K562 (cell line): ENCODE results near the gene TMEM141.

Source experiments
- CTCF ChIP-seq, 3 experiments: IDR thresholded peaks in 2 of 3; conservative IDR thresholded peaks in 1 of 3; 2 replicates each; pipeline ENCODE4 v1.5.1; 2011 to 2012; ENCODE audit warnings: low read length in 3 of 3, mild to moderate bottlenecking in 3 of 3, control low read depth in 2 of 3, improper control_type of control experiment in 1 of 3, inconsistent platforms in 1 of 3, low read depth in 1 of 3, mixed read lengths in 1 of 3, moderate library complexity in 1 of 3; ENCODE audit not compliant: insufficient read depth in 2 of 3
- EGR1 ChIP-seq: fragments of 450-650 bp; conservative IDR thresholded peaks from 2 replicates; pipeline ENCODE4 v1.6.1; 2017; ENCODE audit warnings: mild to moderate bottlenecking
- FOXK2 ChIP-seq, 2 experiments: fragments of 450-650 bp; IDR thresholded peaks in 1 of 2; conservative IDR thresholded peaks in 1 of 2; 2 replicates each; pipeline ENCODE4 v1.6.1; 2016; ENCODE audit warnings: low read depth in 2 of 2, mild to moderate bottlenecking in 1 of 2
- GABPB1 ChIP-seq: sonication (generic); formaldehyde crosslinking; IDR thresholded peaks from 2 replicates; pipeline ENCODE4 v1.8.0; 2022; ENCODE audit warnings: mild to moderate bottlenecking, missing genetic modification reagents
- NFXL1 ChIP-seq: fragments of 450-650 bp; formaldehyde crosslinking; IDR thresholded peaks from 2 replicates; pipeline ENCODE4 v1.4.0; 2021; ENCODE audit warnings: mild to moderate bottlenecking
- NR3C1 ChIP-seq: sonication (generic); formaldehyde crosslinking; IDR thresholded peaks from 2 replicates; pipeline ENCODE4 v1.8.1; 2022; ENCODE audit warnings: missing genetic modification reagents
- POLR2AphosphoS2 ChIP-seq: IDR thresholded peaks from 2 replicates; pipeline ENCODE4 v1.6.1; 2012; ENCODE audit warnings: low read length, improper control_type of control experiment
- RAD21 ChIP-seq, 2 experiments: fragments of 250-450 bp in 1 of 2; fragments of 450-650 bp in 1 of 2; sonication (Bioruptor Pico) in 1 of 2; formaldehyde crosslinking in 1 of 2; IDR thresholded peaks in 1 of 2; conservative IDR thresholded peaks in 1 of 2; 2 replicates each; pipeline versions ENCODE4 v1.4.0 to v1.8.0; 2020 to 2022; ENCODE audit warnings: mild to moderate bottlenecking in 2 of 2, moderate library complexity in 1 of 2
- SPI1 ChIP-seq: IDR thresholded peaks from 2 replicates; pipeline ENCODE4 v1.6.1; 2011; ENCODE audit warnings: low read depth, low read length, control low read depth, borderline replicate concordance

- no peak for TF ChIP-seq POLR2AphosphoS2
- no peak for TF ChIP-seq EGR1
- no peak for TF ChIP-seq NFXL1 (CRISPR knock-in tag)
- no peak for TF ChIP-seq GABPB1 (CRISPR knock-in tag)
- TF ChIP-seq CTCF (IDR thresholded peaks at IDR 0.05 in 2 of 3, conservative IDR thresholded peaks at IDR 0.05 in 1 of 3; ENCODE audit: insufficient read depth in 2 of 3, low read depth in 1 of 3, low read length in 3 of 3), result no peak
- no peak for TF ChIP-seq FOXK2 (conservative IDR thresholded peaks at IDR 0.05 in 1 of 2, IDR thresholded peaks at IDR 0.05 in 1 of 2; ENCODE audit: low read depth in 2 of 2)
- TF ChIP-seq RAD21 (CRISPR knock-in tag; conservative IDR thresholded peaks at IDR 0.05 in 1 of 2, IDR thresholded peaks at IDR 0.05 in 1 of 2), result no peak
- TF ChIP-seq NR3C1 (CRISPR knock-in tag), result no peak
- no peak for TF ChIP-seq SPI1
Observed at GRCh38 chr9:136751814-136752213, 39.3 kb upstream of the TMEM141 start.
